DOHH2 (cell line): Measurements from ENCODE around the gene TJP2.

Experiments used
- H3F3A ChIP-seq: fragments of 200-600 bp; sonication (generic), shearing (Covaris generic); 2 replicates; pipeline ENCODE4 v1.6.0; 2016; ENCODE audit warnings: antibody characterized with exemption, mild to moderate bottlenecking; ENCODE audit not compliant: control insufficient read depth, insufficient read depth
- H3K27ac ChIP-seq: fragments of 200-600 bp; sonication (generic); 2 replicates; pipeline ENCODE4 v1.5.1; 2014; ENCODE audit warnings: low read depth, mild to moderate bottlenecking, low read length, moderate library complexity
- H3K27me3 ChIP-seq: fragments of 200-600 bp; sonication (generic); 2 replicates; pipeline ENCODE4 v1.6.1; 2014; ENCODE audit warnings: mild to moderate bottlenecking, low read length, mixed read lengths; ENCODE audit not compliant: control insufficient read depth
- H3K36me3 ChIP-seq: fragments of 200-600 bp; sonication (generic); 2 replicates; pipeline ENCODE4 v1.6.1; 2014; ENCODE audit warnings: mild to moderate bottlenecking, low read length, moderate library complexity, mixed read lengths; ENCODE audit not compliant: control insufficient read depth
- H3K4me1 ChIP-seq: fragments of 200-600 bp; sonication (generic); 2 replicates; pipeline ENCODE4 v1.6.1; 2014; ENCODE audit warnings: mild to moderate bottlenecking, low read length, mixed read lengths; ENCODE audit not compliant: control insufficient read depth
- H3K4me2 ChIP-seq: fragments of 200-600 bp; sonication (generic); 2 replicates; pipeline ENCODE4 v1.6.0; 2014; ENCODE audit warnings: mild to moderate bottlenecking, low read length, moderate library complexity
- H3K4me3 ChIP-seq: fragments of 200-600 bp; sonication (generic); 2 replicates; pipeline ENCODE4 v1.5.1; 2014; ENCODE audit warnings: mild to moderate bottlenecking, low read length, mixed read lengths
- H3K79me2 ChIP-seq: fragments of 200-600 bp; sonication (generic); 2 replicates; pipeline ENCODE4 v1.6.1; 2014; ENCODE audit warnings: mild to moderate bottlenecking, low read length, mixed read lengths; ENCODE audit not compliant: control insufficient read depth
- H3K9me2 ChIP-seq: fragments of 200-600 bp; sonication (generic); replicated peaks from 2 replicates; pipeline ENCODE4 v1.6.1; 2014; ENCODE audit warnings: mild to moderate bottlenecking, low read length, mixed read lengths; ENCODE audit not compliant: control insufficient read depth
- H3K9me3 ChIP-seq: fragments of 200-600 bp; sonication (generic); 2 replicates; pipeline ENCODE4 v1.6.1; 2014; ENCODE audit warnings: antibody characterized with exemption, low read length, mixed read lengths; ENCODE audit not compliant: control insufficient read depth, insufficient read depth
- H4K20me1 ChIP-seq: fragments of 200-600 bp; sonication (generic); 2 replicates; pipeline ENCODE4 v1.6.0; 2014; ENCODE audit warnings: low read depth, mild to moderate bottlenecking, antibody characterized with exemption, low read length, moderate library complexity; ENCODE audit not compliant: control insufficient read depth, insufficient read depth
- EZH2phosphoT487 ChIP-seq: fragments of 200-600 bp; sonication (generic); IDR thresholded peaks from 2 replicates; pipeline ENCODE4 v1.6.1; 2017; ENCODE audit warnings: borderline replicate concordance, mild to moderate bottlenecking, antibody characterized with exemption, low read length, moderate library complexity, mixed read lengths
- TF ChIP-seq, protein P1 (sequence below): fragments of 200-600 bp; sonication (generic); IDR thresholded peaks from one replicate; pipeline ENCODE4 v1.5.1; 2014; ENCODE audit warnings: antibody characterized with exemption, mild to moderate bottlenecking, low read depth, low read length; ENCODE audit not compliant: poor library complexity, severe bottlenecking

TJP2 gene

DNA sequence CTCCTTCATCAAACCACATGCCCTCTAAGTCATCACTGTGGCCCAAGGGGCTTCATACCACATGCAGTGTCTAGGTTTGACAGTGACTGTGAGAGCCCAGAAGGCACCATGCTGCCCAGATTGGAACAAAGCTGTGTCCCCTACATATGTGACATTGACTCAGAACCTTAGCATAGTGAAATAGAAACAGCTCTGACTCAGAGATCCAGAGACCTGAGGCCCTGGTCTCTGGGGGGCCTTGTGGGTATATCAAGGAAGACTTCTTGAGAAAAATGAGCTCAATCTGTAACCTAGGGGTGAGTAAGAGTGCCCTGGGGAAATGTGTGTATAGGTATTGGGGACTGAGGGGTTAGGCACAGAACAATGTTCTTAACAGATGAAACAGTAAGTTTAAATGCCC is 143.8 kb downstream of the TJP2 start:
- Histone ChIP-seq H3K4me3 (no peak overlapping the region), H3K4me2 (no peak overlapping the region), H3K27ac (no peak overlapping the region), H3F3A (no peaks in the 10 kb centered on the region), H4K20me1 (no peaks in the 10 kb centered on the region), H3K27me3 (peaks cover 9% of the 10 kb centered on the region), H3K9me2 (no peaks in the 10 kb centered on the region), H3K4me1 (no peaks in the 10 kb centered on the region), H3K36me3 (no peaks in the 10 kb centered on the region), H3K79me2 (no peaks in the 10 kb centered on the region), H3K9me3 (peaks cover 11% of the 10 kb centered on the region)
- no peak for TF ChIP-seq EZH2phosphoT487

DNA sequence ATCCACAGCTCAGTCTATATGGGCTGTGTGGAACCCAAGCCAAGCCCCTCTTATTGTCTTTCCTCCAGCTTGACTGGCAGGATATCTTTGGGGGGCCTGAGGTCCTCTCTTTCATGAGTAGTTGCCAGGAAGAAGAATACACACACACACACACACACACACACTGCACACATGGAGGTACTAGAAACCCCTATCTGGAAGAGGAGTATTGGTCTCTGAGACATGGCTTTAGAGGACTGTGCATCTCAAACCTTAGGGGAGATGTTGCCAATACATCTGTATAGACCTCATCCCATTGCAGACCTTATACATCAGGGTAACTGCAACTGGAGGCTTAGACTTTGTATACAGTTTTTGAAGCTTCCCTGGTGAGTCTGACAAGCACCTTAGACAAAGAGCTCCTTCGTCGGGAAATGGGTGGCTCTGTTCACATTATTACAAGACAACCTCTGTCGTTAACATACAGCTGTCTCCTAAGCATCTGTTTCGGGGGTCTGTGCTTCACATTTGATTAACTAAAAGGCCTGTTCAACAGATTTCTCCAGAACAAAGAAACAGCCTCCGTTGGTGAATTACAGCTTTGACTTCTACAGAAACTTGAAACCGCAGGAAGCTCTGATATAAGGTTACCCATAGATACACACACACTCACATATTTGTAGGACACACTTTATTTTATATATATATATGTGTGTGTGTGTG is 145.4 kb downstream of the TJP2 start:
- TF ChIP-seq EZH2phosphoT487: no peak
- TF ChIP-seq, protein P1, sequence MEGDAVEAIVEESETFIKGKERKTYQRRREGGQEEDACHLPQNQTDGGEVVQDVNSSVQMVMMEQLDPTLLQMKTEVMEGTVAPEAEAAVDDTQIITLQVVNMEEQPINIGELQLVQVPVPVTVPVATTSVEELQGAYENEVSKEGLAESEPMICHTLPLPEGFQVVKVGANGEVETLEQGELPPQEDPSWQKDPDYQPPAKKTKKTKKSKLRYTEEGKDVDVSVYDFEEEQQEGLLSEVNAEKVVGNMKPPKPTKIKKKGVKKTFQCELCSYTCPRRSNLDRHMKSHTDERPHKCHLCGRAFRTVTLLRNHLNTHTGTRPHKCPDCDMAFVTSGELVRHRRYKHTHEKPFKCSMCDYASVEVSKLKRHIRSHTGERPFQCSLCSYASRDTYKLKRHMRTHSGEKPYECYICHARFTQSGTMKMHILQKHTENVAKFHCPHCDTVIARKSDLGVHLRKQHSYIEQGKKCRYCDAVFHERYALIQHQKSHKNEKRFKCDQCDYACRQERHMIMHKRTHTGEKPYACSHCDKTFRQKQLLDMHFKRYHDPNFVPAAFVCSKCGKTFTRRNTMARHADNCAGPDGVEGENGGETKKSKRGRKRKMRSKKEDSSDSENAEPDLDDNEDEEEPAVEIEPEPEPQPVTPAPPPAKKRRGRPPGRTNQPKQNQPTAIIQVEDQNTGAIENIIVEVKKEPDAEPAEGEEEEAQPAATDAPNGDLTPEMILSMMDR: no peak
- Histone ChIP-seq H3K27me3 (peaks cover 9% of the 10 kb centered on the region), H4K20me1 (no peaks in the 10 kb centered on the region), H3F3A (no peaks in the 10 kb centered on the region), H3K9me2 (no peaks in the 10 kb centered on the region), H3K79me2 (no peaks in the 10 kb centered on the region), H3K4me3 (no peak overlapping the region), H3K4me2 (no peak overlapping the region), H3K9me3 (no peaks in the 10 kb centered on the region; the same call in 1 of the 2 replicates), H3K36me3 (no peaks in the 10 kb centered on the region), H3K27ac (no peak overlapping the region), H3K4me1 (no peaks in the 10 kb centered on the region)

DNA sequence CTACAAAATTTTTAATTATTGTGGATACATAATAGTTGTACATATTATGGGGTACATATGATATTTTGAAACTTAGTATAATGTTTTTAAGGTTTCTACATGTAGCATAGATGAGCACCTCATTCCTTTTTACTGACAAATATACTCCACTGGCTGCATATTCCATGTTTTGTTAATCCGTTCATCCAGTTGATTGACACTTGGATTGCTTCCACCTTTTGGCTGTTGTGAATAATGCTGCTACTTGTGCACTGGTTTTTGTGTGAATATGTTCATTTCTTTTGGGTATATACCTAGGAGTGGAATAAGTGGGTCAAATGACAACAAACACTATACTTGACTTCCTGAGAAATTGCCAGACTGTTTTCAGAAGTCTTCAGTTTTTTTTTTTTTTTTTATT is 148.2 kb downstream of the TJP2 start:
- H3K27me3 ChIP-seq: peaks cover 11% of the 10 kb centered on the region
- TF ChIP-seq, protein P1: no peak
- TF ChIP-seq EZH2phosphoT487: no peak

DNA sequence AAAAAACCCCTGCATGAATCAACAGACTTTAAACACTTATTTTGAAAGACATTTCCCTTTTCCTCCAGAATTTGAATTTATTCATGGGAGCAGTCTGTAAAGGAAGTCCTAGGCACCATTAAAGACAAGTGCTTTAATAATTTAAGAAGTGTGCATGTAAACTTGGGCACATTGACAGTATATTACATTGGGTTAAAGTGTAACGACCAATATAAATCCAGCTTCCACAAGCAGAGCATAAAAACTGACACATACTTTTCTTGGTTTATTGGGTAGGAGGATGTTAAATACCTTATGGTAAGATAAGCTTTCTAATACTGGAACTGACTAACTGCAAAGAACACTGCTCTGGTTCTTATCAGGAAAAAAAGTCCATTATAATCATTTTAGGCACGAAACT is 149.8 kb downstream of the TJP2 start:
- no peak overlapping the region for H3K4me3 ChIP-seq
- H3K4me2 ChIP-seq: no peak overlapping the region

More for the DNA sequence above, 148.2 kb downstream of the TJP2 start:
- Histone ChIP-seq H3K9me2 (no peaks in the 10 kb centered on the region), H3K4me2 (no peak overlapping the region), H3K79me2 (no peaks in the 10 kb centered on the region), H3K27ac (no peak overlapping the region), H3K9me3 (no peaks in the 10 kb centered on the region), H3F3A (no peaks in the 10 kb centered on the region), H4K20me1 (no peaks in the 10 kb centered on the region), H3K36me3 (no peaks in the 10 kb centered on the region), H3K4me1 (no peaks in the 10 kb centered on the region), H3K4me3 (no peak overlapping the region)

More for the DNA sequence above, 149.8 kb downstream of the TJP2 start:
- Histone ChIP-seq H3K36me3 (no peaks in the 10 kb centered on the region), H3K4me1 (no peaks in the 10 kb centered on the region), H3K79me2 (no peaks in the 10 kb centered on the region), H3K9me2 (no peaks in the 10 kb centered on the region), H3K27ac (no peak overlapping the region), H4K20me1 (no peaks in the 10 kb centered on the region), H3K27me3 (peaks cover 20% of the 10 kb centered on the region; the same call in 1 of the 2 replicates), H3K9me3 (no peaks in the 10 kb centered on the region), H3F3A (no peaks in the 10 kb centered on the region)
- TF ChIP-seq EZH2phosphoT487: no peak
- TF ChIP-seq, protein P1: no peak
